HEK293T (cell line): ENCODE data around the gene MBNL2.
A peak's percentile ranks its signal among the peaks of the same experiment; 100 is the strongest.

Source experiments
- CTCF ChIA-PET: fragments of 350-600 bp; formaldehyde crosslinking; extraction: SDS; loops from one replicate; lab custom pipeline; 2021; ENCODE audit warnings: antibody characterized with exemption, inconsistent platforms; lab: Yijun Ruan, JAX
- POLR2A ChIA-PET: fragments of 350-600 bp; formaldehyde crosslinking; extraction: SDS; loops from one replicate; lab custom pipeline; 2020; ENCODE audit warnings: antibody characterized with exemption, inconsistent platforms; lab: Yijun Ruan, JAX
- DNase-seq: peaks from one replicate; pipeline ENCODE4 v3.0.0; 2012; ENCODE audit warnings: mixed read lengths; ENCODE audit errors: extremely low spot score
- ARNT ChIP-seq: fragments of 450-650 bp; IDR thresholded peaks from 2 replicates; pipeline ENCODE4 v1.6.1; 2017; ENCODE audit warnings: mild to moderate bottlenecking
- BHLHE40 ChIP-seq: fragments of 450-650 bp; IDR thresholded peaks from 2 replicates; pipeline ENCODE4 v1.6.1; 2016; ENCODE audit warnings: mild to moderate bottlenecking, moderate library complexity, borderline replicate concordance
- CTBP1 ChIP-seq: fragments of 450-650 bp; IDR thresholded peaks from 2 replicates; pipeline ENCODE4 v1.6.1; 2016; ENCODE audit warnings: borderline replicate concordance
- ELF4 ChIP-seq: fragments of 450-650 bp; IDR thresholded peaks from 2 replicates; pipeline ENCODE4 v1.6.1; 2017; ENCODE audit warnings: antibody characterized with exemption
- FOXA1 ChIP-seq: fragments of 450-650 bp; IDR thresholded peaks from 2 replicates; pipeline ENCODE4 v1.6.1; 2016; ENCODE audit warnings: mild to moderate bottlenecking
- FOXK2 ChIP-seq: fragments of 450-650 bp; IDR thresholded peaks from 2 replicates; pipeline ENCODE4 v1.6.1; 2016; ENCODE audit warnings: mild to moderate bottlenecking
- FOXM1 ChIP-seq: fragments of 450-650 bp; IDR thresholded peaks from 2 replicates; pipeline ENCODE4 v1.6.1; 2017; ENCODE audit warnings: mild to moderate bottlenecking, borderline replicate concordance
- HDGF ChIP-seq: fragments of 450-650 bp; IDR thresholded peaks from 2 replicates; pipeline ENCODE4 v1.6.1; 2017; ENCODE audit warnings: antibody characterized with exemption, borderline replicate concordance
- L3MBTL2 ChIP-seq: fragments of 450-650 bp; conservative IDR thresholded peaks from 2 replicates; pipeline ENCODE4 v1.6.1; 2016; ENCODE audit warnings: mild to moderate bottlenecking
- LEF1 ChIP-seq: fragments of 450-650 bp; IDR thresholded peaks from 2 replicates; pipeline ENCODE4 v1.6.1; 2017; ENCODE audit warnings: mild to moderate bottlenecking, borderline replicate concordance
- NFRKB ChIP-seq: fragments of 450-650 bp; IDR thresholded peaks from 2 replicates; pipeline ENCODE4 v1.6.1; 2016; ENCODE audit warnings: mild to moderate bottlenecking, moderate library complexity
- SP1 ChIP-seq: fragments of 450-650 bp; IDR thresholded peaks from 2 replicates; pipeline ENCODE4 v1.6.1; 2017
- SUZ12 ChIP-seq: fragments of 450-650 bp; IDR thresholded peaks from 2 replicates; pipeline ENCODE4 v1.6.1; 2016; ENCODE audit warnings: mild to moderate bottlenecking
- TARDBP ChIP-seq: fragments of 450-650 bp; IDR thresholded peaks from 2 replicates; pipeline ENCODE4 v1.6.1; 2016
- ZNF384 ChIP-seq: fragments of 450-650 bp; IDR thresholded peaks from 2 replicates; pipeline ENCODE4 v1.6.1; 2016
- TF ChIP-seq, protein P1 (sequence below): fragments of 450-650 bp; IDR thresholded peaks from 2 replicates; pipeline ENCODE4 v1.6.1; 2016

MBNL2 gene

DNA sequence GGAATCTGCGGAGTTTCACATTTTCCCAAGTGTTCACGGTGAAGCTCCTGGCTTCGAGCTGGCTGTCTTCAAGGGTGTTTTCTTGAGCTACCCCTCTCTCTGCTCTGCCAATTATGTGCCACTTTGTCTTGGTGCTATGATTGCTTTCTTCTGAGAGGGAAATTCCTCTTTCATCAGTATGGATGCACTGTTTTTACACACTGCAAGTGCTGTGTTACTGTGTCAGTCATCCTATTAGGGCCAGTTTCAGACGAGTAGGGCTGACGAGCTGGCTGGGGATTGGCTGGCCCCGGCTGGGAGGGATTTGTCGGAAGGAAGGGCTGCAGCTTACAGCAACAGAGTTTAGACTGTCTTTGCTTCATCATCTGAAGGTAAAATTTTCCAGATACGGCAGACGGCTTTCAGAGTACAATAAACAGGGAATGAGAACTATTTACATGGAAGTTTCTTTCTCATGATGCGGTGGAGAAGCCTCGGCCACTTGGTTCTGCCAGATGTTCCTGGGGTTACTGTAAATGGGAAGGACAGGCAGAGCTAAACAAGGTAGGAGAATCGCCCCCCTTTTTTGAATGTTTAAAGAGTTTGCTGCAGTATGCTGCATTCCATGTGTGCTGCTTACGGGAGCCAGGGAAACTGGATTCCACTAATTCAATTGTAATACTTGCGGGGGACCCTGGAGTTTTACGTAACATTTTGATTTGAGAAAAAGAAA lies at the start of gene MBNL2:
TSS of gene MBNL2 (plus strand) at position 345 of the 712 bp plus-strand sequence. CDS start 53,903 bp downstream, outside the sequence.
- DNase-seq: peak; percentile 82
- TF ChIP-seq SUZ12: no peak
- no peak for TF ChIP-seq L3MBTL2
- TF ChIP-seq FOXK2: no peak
- TF ChIP-seq TARDBP: no peak
- no peak for TF ChIP-seq FOXM1
- TF ChIP-seq, protein P1, sequence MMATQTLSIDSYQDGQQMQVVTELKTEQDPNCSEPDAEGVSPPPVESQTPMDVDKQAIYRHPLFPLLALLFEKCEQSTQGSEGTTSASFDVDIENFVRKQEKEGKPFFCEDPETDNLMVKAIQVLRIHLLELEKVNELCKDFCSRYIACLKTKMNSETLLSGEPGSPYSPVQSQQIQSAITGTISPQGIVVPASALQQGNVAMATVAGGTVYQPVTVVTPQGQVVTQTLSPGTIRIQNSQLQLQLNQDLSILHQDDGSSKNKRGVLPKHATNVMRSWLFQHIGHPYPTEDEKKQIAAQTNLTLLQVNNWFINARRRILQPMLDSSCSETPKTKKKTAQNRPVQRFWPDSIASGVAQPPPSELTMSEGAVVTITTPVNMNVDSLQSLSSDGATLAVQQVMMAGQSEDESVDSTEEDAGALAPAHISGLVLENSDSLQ: peak; percentile 97
- CTCF ChIA-PET: interaction anchor here (1.8 kb wide), 1 partner anchor 10 kb away, joined by 9 read pairs; no protein-coding TSS in a partner anchor
- POLR2A ChIA-PET: interaction anchor here (0.6 to 1.9 kb wide), 16 partner anchors 9 to 136 kb away, joined by 3 to 7 read pairs (median 3); no protein-coding TSS in a partner anchor

GRCh38 chr13:97174638-97175037 lies 47.5 kb upstream of the MBNL2 start:
- ChIA-PET POLR2A (no interaction called here), CTCF (no interaction called here)
- TF ChIP-seq HDGF: no peak
- no peak for TF ChIP-seq SUZ12
- TF ChIP-seq TARDBP: no peak
- DNase-seq: no peak

- TF ChIP-seq SUZ12: no peak
- no peak for TF ChIP-seq FOXA1
- TF ChIP-seq CTBP1: no peak
- TF ChIP-seq FOXM1: no peak
- no peak for TF ChIP-seq TARDBP
- TF ChIP-seq BHLHE40: no peak
- no peak for TF ChIP-seq ELF4
- TF ChIP-seq SP1: no peak
- TF ChIP-seq L3MBTL2: no peak
- TF ChIP-seq NFRKB: no peak
- ChIA-PET POLR2A (no interaction called here), CTCF (no interaction called here)
- no peak for DNase-seq
Measured at GRCh38 chr13:97175041-97175440, 47.1 kb upstream of the MBNL2 start.

- no peak for DNase-seq
- TF ChIP-seq TARDBP (no peak), NFRKB (no peak), BHLHE40 (no peak), L3MBTL2 (no peak)
- CTCF ChIA-PET: no interaction called here
Measured at GRCh38 chr13:97179501-97179900, 42.6 kb upstream of the MBNL2 start.

DNA sequence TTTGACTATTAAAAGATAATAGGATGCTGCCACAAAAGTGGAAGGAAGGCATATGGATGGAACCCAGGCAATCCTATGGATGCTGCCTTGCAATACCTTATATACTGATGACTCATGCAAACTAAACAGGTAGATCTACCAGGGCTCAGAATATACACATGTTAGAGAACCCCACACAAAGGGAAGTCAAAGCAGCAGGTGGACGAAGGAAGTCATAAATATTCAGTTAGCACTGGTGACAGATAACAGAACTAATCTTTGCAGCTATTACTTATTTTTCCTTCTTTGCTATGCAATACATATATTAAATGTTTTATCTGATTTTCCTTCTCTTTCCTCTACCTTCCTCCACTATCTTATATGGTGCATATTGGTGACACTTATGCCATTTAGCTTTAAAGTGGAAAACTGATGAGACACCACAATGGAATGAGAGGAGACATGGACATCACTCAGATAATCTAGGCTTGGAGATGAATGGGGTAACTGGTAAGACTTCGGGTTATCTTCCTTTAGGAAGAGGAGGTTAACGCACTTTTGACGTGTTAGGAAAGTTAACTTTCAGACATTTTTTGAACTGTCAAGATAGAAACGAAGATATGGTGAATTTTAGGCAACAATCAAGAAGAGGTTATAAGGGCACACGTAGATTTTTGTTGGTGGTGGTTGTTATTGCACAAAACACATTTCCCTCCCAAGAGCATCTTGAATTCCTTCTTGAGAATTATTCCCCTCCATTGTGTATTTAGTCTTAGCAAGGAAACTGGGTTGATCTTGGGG lies 39.8 kb upstream of the MBNL2 start:
- ChIA-PET POLR2A (no interaction called here), CTCF (interaction anchor here (0.7 kb wide), 1 partner anchor 73 kb away, joined by 3 read pairs; no protein-coding TSS in a partner anchor)
- DNase-seq: no peak
- TF ChIP-seq ARNT: no peak
- no peak for TF ChIP-seq FOXM1
- TF ChIP-seq SP1: no peak
- TF ChIP-seq, protein P1: no peak
- no peak for TF ChIP-seq ELF4
- TF ChIP-seq NFRKB: no peak
- TF ChIP-seq FOXK2: no peak
- TF ChIP-seq L3MBTL2: no peak
- no peak for TF ChIP-seq TARDBP
- TF ChIP-seq HDGF: no peak
- no peak for TF ChIP-seq ZNF384
- no peak for TF ChIP-seq CTBP1
- no peak for TF ChIP-seq LEF1
- no peak for TF ChIP-seq BHLHE40
- TF ChIP-seq SUZ12: no peak
- no peak for TF ChIP-seq FOXA1

More at GRCh38 chr13:97179501-97179900, 42.6 kb upstream of the MBNL2 start:
- POLR2A ChIA-PET: no interaction called here

DNA sequence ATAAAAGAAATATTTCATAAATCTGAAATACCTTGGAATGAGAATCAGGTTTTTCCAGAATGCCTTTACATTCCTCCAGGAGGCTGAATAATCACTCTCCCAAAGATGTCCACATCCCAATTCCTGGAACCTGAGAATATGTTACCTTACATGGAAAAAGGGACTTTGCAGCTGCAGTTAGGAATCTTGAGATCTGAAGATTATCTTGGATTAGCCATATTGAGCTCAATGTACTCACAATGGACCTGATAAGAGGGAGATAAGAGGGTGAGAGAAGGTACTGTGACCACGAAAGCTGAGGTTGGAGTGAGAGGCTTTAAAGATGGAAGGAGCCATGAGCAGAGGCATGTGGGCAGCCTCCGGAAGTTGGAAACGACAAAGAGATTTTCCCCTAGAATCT lies 36.8 kb upstream of the MBNL2 start:
- DNase-seq: no peak
- ChIA-PET CTCF (no interaction called here), POLR2A (no interaction called here)

More for the DNA sequence above, 36.8 kb upstream of the MBNL2 start:
- TF ChIP-seq ZNF384: no peak
- TF ChIP-seq SP1: no peak
- TF ChIP-seq FOXM1: no peak
- TF ChIP-seq, protein P1: no peak
- no peak for TF ChIP-seq LEF1
- TF ChIP-seq BHLHE40: no peak
- TF ChIP-seq SUZ12: no peak
- no peak for TF ChIP-seq HDGF
- TF ChIP-seq CTBP1: no peak
- no peak for TF ChIP-seq FOXK2
- no peak for TF ChIP-seq L3MBTL2
